ENCODE data around the gene DHRS1.
"Not testable (repeated sequence)": the region's sequence is repeated elsewhere in the genome, so short reads cannot be mapped to it uniquely, and the experiment has no call there.

Gene DHRS1

GRCh38 chr14:24251880-24252288 is 47.7 kb downstream of the DHRS1 start:
- no peak for TF ChIP-seq CTCF (IDR thresholded peaks at IDR 0.05; ENCODE audit: low read depth, low read length, missing control alignments)
- in situ Hi-C loops (cut with HindIII; ENCODE audit: low sequenced_read_pairs) = no loop called here
- no peak for DNase-seq (ENCODE audit: low read depth)
- no peak overlapping the region for H3K4me3 ChIP-seq (ENCODE audit: low read depth, low read length)

GRCh38 chr14:24250354-24250753 is 49.2 kb downstream of the DHRS1 start:
- TF ChIP-seq CTCF (IDR thresholded peaks at IDR 0.05; ENCODE audit: low read depth, low read length, missing control alignments) = no peak
- in situ Hi-C loops (cut with HindIII; ENCODE audit: low sequenced_read_pairs) = no loop called here
- no peak for DNase-seq (ENCODE audit: low read depth)
- H3K4me3 ChIP-seq (ENCODE audit: low read depth, low read length) = no peak overlapping the region

GRCh38 chr14:24249230-24250021 is 50.2 kb downstream of the DHRS1 start:
- in situ Hi-C loops (cut with HindIII; ENCODE audit: low sequenced_read_pairs) = no loop called here
- DNase-seq (ENCODE audit: low read depth) = no peak
- H3K4me3 ChIP-seq (ENCODE audit: low read depth, low read length) = no peak overlapping the region
- no peak for TF ChIP-seq CTCF (IDR thresholded peaks at IDR 0.05; ENCODE audit: low read depth, low read length, missing control alignments)

GRCh38 chr14:24247422-24247821 is 52.2 kb downstream of the DHRS1 start:
- TF ChIP-seq CTCF (IDR thresholded peaks at IDR 0.05; ENCODE audit: low read depth, low read length, missing control alignments) = no peak
- H3K4me3 ChIP-seq (ENCODE audit: low read depth, low read length) = no peak overlapping the region
- DNase-seq (ENCODE audit: low read depth) = no peak
- in situ Hi-C loops (cut with HindIII; ENCODE audit: low sequenced_read_pairs) = no loop called here

- H3K4me3 ChIP-seq (ENCODE audit: low read depth, low read length) = no peak overlapping the region
- in situ Hi-C loops (cut with HindIII; ENCODE audit: low sequenced_read_pairs) = no loop called here
- TF ChIP-seq CTCF (IDR thresholded peaks at IDR 0.05; ENCODE audit: low read depth, low read length, missing control alignments) = no peak
- DNase-seq (ENCODE audit: low read depth) = no peak
Observed at GRCh38 chr14:24246765-24247212, 52.8 kb downstream of the DHRS1 start.

GRCh38 chr14:24245350-24245749 is 54.2 kb downstream of the DHRS1 start:
- H3K4me3 ChIP-seq (ENCODE audit: low read depth, low read length); in situ Hi-C loops (cut with HindIII; ENCODE audit: low sequenced_read_pairs); DNase-seq (ENCODE audit: low read depth): not testable (repeated sequence)

GRCh38 chr14:24243336-24243836 is 56.2 kb downstream of the DHRS1 start:
- no peak for DNase-seq (ENCODE audit: low read depth)
- peak overlapping the region; percentile 73 for H3K4me3 ChIP-seq (ENCODE audit: low read depth, low read length)
- in situ Hi-C loops (cut with HindIII; ENCODE audit: low sequenced_read_pairs) = no loop called here
- no peak for TF ChIP-seq CTCF (IDR thresholded peaks at IDR 0.05; ENCODE audit: low read depth, low read length, missing control alignments)
